GM12892 (cell line): ENCODE data around the gene HSBP1.

Experiments used
- POLR2A ChIP-seq: IDR thresholded peaks from 2 replicates; pipeline ENCODE4 v1.6.1; 2011; ENCODE audit warnings: low read depth, low read length, control low read depth
- TAF1 ChIP-seq: IDR thresholded peaks from 2 replicates; pipeline ENCODE4 v1.6.1; 2011; ENCODE audit warnings: low read depth, mild to moderate bottlenecking, control low read depth, low read length, borderline replicate concordance

DNA sequence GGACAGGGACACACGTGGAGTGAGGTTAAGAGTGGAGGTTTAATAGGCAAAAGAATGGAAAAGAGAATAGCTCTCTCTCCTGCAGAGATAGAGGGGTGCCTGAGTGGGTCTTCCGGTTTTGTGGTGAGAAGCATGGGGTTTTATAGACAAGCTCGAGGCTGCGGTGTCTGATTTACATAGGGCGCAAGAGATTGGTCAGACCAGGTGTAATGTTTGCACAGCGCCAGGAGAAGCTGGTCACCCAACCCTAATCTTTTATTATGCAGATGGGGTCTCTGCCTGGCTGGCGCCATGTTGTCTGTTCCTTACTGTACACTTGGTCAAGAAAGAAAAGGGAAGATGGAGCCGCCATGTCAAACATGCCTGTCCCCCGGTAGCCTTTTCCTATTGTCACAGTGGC lies 46.6 kb downstream of the HSBP1 start:
- no peak for TF ChIP-seq POLR2A
- TF ChIP-seq TAF1, result no peak
